Skeletal muscle satellite cell (primary cell): ENCODE results near the gene MZT2B.
"Not testable (repeated sequence)": the region's sequence is repeated elsewhere in the genome, so short reads cannot be mapped to it uniquely, and the experiment has no call there.

ENCODE experiments used
- H3K27me3 ChIP-seq: 2 replicates; pipeline ENCODE4 v1.7.0; 2013; ENCODE audit warnings: low read length; ENCODE audit not compliant: control insufficient read depth, insufficient read depth
- H3K36me3 ChIP-seq: 2 replicates; pipeline ENCODE4 v1.7.0; 2013; ENCODE audit warnings: mild to moderate bottlenecking, control low read depth, low read length; ENCODE audit not compliant: insufficient read depth
- H3K4me1 ChIP-seq: 2 replicates; pipeline ENCODE4 v1.7.0; 2013; ENCODE audit warnings: low read length; ENCODE audit not compliant: control insufficient read depth, insufficient read depth
- H3K4me2 ChIP-seq: 2 replicates; pipeline ENCODE4 v1.7.0; 2013; ENCODE audit warnings: mild to moderate bottlenecking, low read length
- H3K4me3 ChIP-seq: 2 replicates; pipeline ENCODE4 v1.7.0; 2013; ENCODE audit warnings: low read length
- H3K9ac ChIP-seq: 2 replicates; pipeline ENCODE4 v1.7.0; 2013; ENCODE audit warnings: mild to moderate bottlenecking, low read depth, low read length, moderate library complexity
- H3K9me3 ChIP-seq: replicated peaks from 2 replicates; pipeline ENCODE4 v1.7.0; 2013; ENCODE audit warnings: mild to moderate bottlenecking, control low read depth, low read length

MZT2B gene

GRCh38 chr2:130185896-130186295 is 3.8 kb downstream of the MZT2B start:
- Histone ChIP-seq H3K9ac (no peak overlapping the region), H3K9me3 (no peaks in the 10 kb centered on the region), H3K36me3 (peaks cover 5% of the 10 kb centered on the region), H3K27me3 (no peaks in the 10 kb centered on the region), H3K4me2 (no peak overlapping the region), H3K4me3 (no peak overlapping the region), H3K4me1 (peaks cover 9% of the 10 kb centered on the region)

GRCh38 chr2:130186391-130186790 is 4.3 kb downstream of the MZT2B start:
- Histone ChIP-seq H3K4me3 (no peak overlapping the region), H3K9ac (no peak overlapping the region), H3K4me2 (no peak overlapping the region), H3K36me3 (peaks cover 5% of the 10 kb centered on the region), H3K27me3 (no peaks in the 10 kb centered on the region), H3K9me3 (no peaks in the 10 kb centered on the region), H3K4me1 (peaks cover 9% of the 10 kb centered on the region)

- Histone ChIP-seq H3K4me1 (peaks cover 9% of the 10 kb centered on the region), H3K27me3 (no peaks in the 10 kb centered on the region), H3K4me2 (no peak overlapping the region), H3K36me3 (peaks cover 5% of the 10 kb centered on the region), H3K4me3 (no peak overlapping the region), H3K9ac (no peak overlapping the region), H3K9me3 (no peaks in the 10 kb centered on the region)
Observed at GRCh38 chr2:130187268-130187667, 5.2 kb downstream of the MZT2B start.

GRCh38 chr2:130187859-130188792 is 6.1 kb downstream of the MZT2B start:
- H3K4me3 ChIP-seq, H3K27me3 ChIP-seq, H3K4me2 ChIP-seq, H3K9me3 ChIP-seq, H3K4me1 ChIP-seq, H3K9ac ChIP-seq, H3K36me3 ChIP-seq: not testable (repeated sequence)

- not testable (repeated sequence) for H3K4me3 ChIP-seq, H3K9me3 ChIP-seq, H3K36me3 ChIP-seq, H3K4me1 ChIP-seq, H3K27me3 ChIP-seq, H3K9ac ChIP-seq, H3K4me2 ChIP-seq
Observed at GRCh38 chr2:130188958-130189357, 6.9 kb downstream of the MZT2B start.

- Histone ChIP-seq H3K36me3 (no peaks in the 10 kb centered on the region), H3K4me2 (no peak overlapping the region), H3K9ac (no peak overlapping the region), H3K4me3 (no peak overlapping the region), H3K27me3 (no peaks in the 10 kb centered on the region), H3K4me1 (no peaks in the 10 kb centered on the region), H3K9me3 (no peaks in the 10 kb centered on the region)
Observed at GRCh38 chr2:130190237-130190636, 8.2 kb downstream of the MZT2B start.

- H3K27me3 ChIP-seq, H3K9ac ChIP-seq, H3K4me2 ChIP-seq, H3K9me3 ChIP-seq, H3K4me3 ChIP-seq, H3K4me1 ChIP-seq, H3K36me3 ChIP-seq: not testable (repeated sequence)
Observed at GRCh38 chr2:130191319-130191718, 9.3 kb downstream of the MZT2B start.

GRCh38 chr2:130192451-130192850 is 10.4 kb downstream of the MZT2B start:
- H3K9ac ChIP-seq, H3K4me1 ChIP-seq, H3K4me2 ChIP-seq: not testable (repeated sequence)

GRCh38 chr2:130193824-130194223 is 11.8 kb downstream of the MZT2B start:
- not testable (repeated sequence) for H3K36me3 ChIP-seq, H3K9me3 ChIP-seq, H3K27me3 ChIP-seq, H3K4me3 ChIP-seq, H3K4me2 ChIP-seq, H3K9ac ChIP-seq, H3K4me1 ChIP-seq

More at GRCh38 chr2:130192451-130192850, 10.4 kb downstream of the MZT2B start:
- not testable (repeated sequence) for H3K9me3 ChIP-seq, H3K27me3 ChIP-seq, H3K36me3 ChIP-seq, H3K4me3 ChIP-seq

GRCh38 chr2:130195089-130195635 is 13.1 kb downstream of the MZT2B start:
- not testable (repeated sequence) for H3K36me3 ChIP-seq, H3K9me3 ChIP-seq, H3K27me3 ChIP-seq, H3K4me3 ChIP-seq, H3K4me1 ChIP-seq, H3K9ac ChIP-seq, H3K4me2 ChIP-seq

- not testable (repeated sequence) for H3K9me3 ChIP-seq, H3K4me3 ChIP-seq, H3K4me1 ChIP-seq, H3K27me3 ChIP-seq, H3K9ac ChIP-seq, H3K4me2 ChIP-seq, H3K36me3 ChIP-seq
Observed at GRCh38 chr2:130196052-130196451, 14.0 kb downstream of the MZT2B start.

GRCh38 chr2:130198343-130198742 is 16.3 kb downstream of the MZT2B start, which contains the start of gene TUBA3E:
Gene TUBA3E (minus strand): TSS chr2:130198439. CDS start chr2:130198360, 79 bp downstream.
- Histone ChIP-seq H3K4me3 (no peak within 1 kb of the TSS), H3K4me1 (no peaks in the 10 kb centered on the region), H3K9ac (no peak within 1 kb of the TSS), H3K4me2 (no peak within 1 kb of the TSS), H3K36me3 (no peaks in the 10 kb centered on the region), H3K27me3 (no peaks in the 10 kb centered on the region), H3K9me3 (no peaks in the 10 kb centered on the region)
